ENCODE data around the gene QSER1.
"Not testable (repeated sequence)": the region's sequence is repeated elsewhere in the genome, so short reads cannot be mapped to it uniquely, and the experiment has no call there.

DNA sequence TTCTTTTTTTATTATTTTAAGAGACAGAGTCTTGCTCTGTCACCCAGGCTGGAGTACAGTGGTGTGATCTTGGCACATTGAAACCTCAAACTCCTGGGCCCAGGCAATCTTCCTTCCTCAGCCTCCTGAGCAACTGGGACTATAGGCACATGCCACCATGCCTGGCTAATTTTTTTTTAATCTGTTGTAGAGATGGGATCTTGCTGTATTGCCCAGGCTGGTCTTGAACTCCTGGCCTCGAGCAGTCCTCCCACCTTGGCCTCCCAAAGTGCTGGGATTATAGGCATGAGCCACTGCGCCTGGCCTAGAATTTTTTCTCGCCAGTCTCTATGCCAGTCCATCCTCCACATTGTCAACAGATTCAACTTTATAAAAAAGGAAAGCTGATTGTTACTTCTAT, 44.7 kb downstream of the QSER1 start:
- not testable (repeated sequence) for TF ChIP-seq EZH2 (IDR thresholded peaks at IDR 0.05; ENCODE audit: borderline replicate concordance, low read depth, low read length, poor library complexity, severe bottlenecking)
- TF ChIP-seq, protein P1, sequence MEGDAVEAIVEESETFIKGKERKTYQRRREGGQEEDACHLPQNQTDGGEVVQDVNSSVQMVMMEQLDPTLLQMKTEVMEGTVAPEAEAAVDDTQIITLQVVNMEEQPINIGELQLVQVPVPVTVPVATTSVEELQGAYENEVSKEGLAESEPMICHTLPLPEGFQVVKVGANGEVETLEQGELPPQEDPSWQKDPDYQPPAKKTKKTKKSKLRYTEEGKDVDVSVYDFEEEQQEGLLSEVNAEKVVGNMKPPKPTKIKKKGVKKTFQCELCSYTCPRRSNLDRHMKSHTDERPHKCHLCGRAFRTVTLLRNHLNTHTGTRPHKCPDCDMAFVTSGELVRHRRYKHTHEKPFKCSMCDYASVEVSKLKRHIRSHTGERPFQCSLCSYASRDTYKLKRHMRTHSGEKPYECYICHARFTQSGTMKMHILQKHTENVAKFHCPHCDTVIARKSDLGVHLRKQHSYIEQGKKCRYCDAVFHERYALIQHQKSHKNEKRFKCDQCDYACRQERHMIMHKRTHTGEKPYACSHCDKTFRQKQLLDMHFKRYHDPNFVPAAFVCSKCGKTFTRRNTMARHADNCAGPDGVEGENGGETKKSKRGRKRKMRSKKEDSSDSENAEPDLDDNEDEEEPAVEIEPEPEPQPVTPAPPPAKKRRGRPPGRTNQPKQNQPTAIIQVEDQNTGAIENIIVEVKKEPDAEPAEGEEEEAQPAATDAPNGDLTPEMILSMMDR (conservative IDR thresholded peaks at IDR 0.05; ENCODE audit: low read depth, low read length): not testable (repeated sequence)
